HG02885 (cell line): ENCODE measurements around the gene CCDC178.

Experiments
- ATAC-seq: cut with Tn5 transposase; IDR thresholded peaks from one replicate; pipeline ENCODE4 v1.9.1; 2021; ENCODE audit warnings: mild to moderate bottlenecking; ENCODE audit not compliant: unreplicated experiment, poor library complexity

CCDC178 gene

GRCh38 chr18:32929213-32929612 is 511.3 kb downstream of the CCDC178 start:
- no peak for ATAC-seq

- ATAC-seq: peak; percentile 70
Observed at GRCh38 chr18:32922951-32923430, 517.5 kb downstream of the CCDC178 start.

GRCh38 chr18:32920796-32921787 is 519.4 kb downstream of the CCDC178 start:
- ATAC-seq: no peak

- ATAC-seq: peak; percentile 84
Observed at GRCh38 chr18:32919799-32920198, 520.7 kb downstream of the CCDC178 start.

GRCh38 chr18:32918692-32919250 is 521.8 kb downstream of the CCDC178 start:
- no peak for ATAC-seq

- no peak for ATAC-seq
Observed at GRCh38 chr18:32915516-32915915, 525.0 kb downstream of the CCDC178 start.

GRCh38 chr18:32911660-32912284 is 528.7 kb downstream of the CCDC178 start:
- no peak for ATAC-seq

GRCh38 chr18:32910694-32911296 is 529.7 kb downstream of the CCDC178 start:
- ATAC-seq: no peak

- no peak for ATAC-seq
Observed at GRCh38 chr18:32909798-32910561, 530.5 kb downstream of the CCDC178 start.

GRCh38 chr18:32908424-32908805 is 532.1 kb downstream of the CCDC178 start:
- ATAC-seq: no peak

- no peak for ATAC-seq
Observed at GRCh38 chr18:32907648-32908423, 532.7 kb downstream of the CCDC178 start.

GRCh38 chr18:32907311-32907585 is 533.3 kb downstream of the CCDC178 start:
- ATAC-seq: no peak

- ATAC-seq: no peak
Observed at GRCh38 chr18:32906506-32907310, 533.8 kb downstream of the CCDC178 start.

GRCh38 chr18:32905651-32906050 is 534.9 kb downstream of the CCDC178 start:
- no peak for ATAC-seq

GRCh38 chr18:32902568-32903330 is 537.8 kb downstream of the CCDC178 start:
- no peak for ATAC-seq

- peak; percentile 58 for ATAC-seq
Observed at GRCh38 chr18:32899819-32900218, 540.7 kb downstream of the CCDC178 start.

- no peak for ATAC-seq
Observed at GRCh38 chr18:32896776-32897547, 543.6 kb downstream of the CCDC178 start.
